Liver (tissue), 9 donors: Measurements from ENCODE around the gene BCAS4. TPM values are rescaled to one million over a fixed set of nuclear protein-coding genes. Genes with fewer than 3 reads are reported as not detected.

Experiments
- DNase-seq: peaks from one replicate; pipeline ENCODE4 v3.0.0-alpha.2; 2017; ENCODE audit warnings: low spot score
- H3K27ac ChIP-seq, 2 donors: one replicate each; pipeline ENCODE4 v1.7.0; 2013; ENCODE audit warnings: inconsistent platforms in 2 of 2, low read length in 2 of 2, control low read depth in 1 of 2, low read depth in 1 of 2, mild to moderate bottlenecking in 1 of 2
- H3K27me3 ChIP-seq, 4 donors: one replicate each; pipeline versions ENCODE4 v1.6.1 to v1.7.0; 2013; ENCODE audit warnings: low read length in 3 of 4, inconsistent platforms in 1 of 4, mild to moderate bottlenecking in 1 of 4, moderate library complexity in 1 of 4; ENCODE audit not compliant: control insufficient read depth in 4 of 4, insufficient read depth in 4 of 4
- H3K36me3 ChIP-seq, 4 donors: one replicate each; pipeline versions ENCODE4 v1.6.1 to v1.7.0; 2013; ENCODE audit warnings: low read length in 3 of 4, mild to moderate bottlenecking in 3 of 4, low read depth in 1 of 4, moderate library complexity in 1 of 4; ENCODE audit not compliant: control insufficient read depth in 4 of 4, insufficient read depth in 3 of 4
- H3K4me1 ChIP-seq, 4 donors: one replicate each; pipeline versions ENCODE4 v1.6.1 to v1.7.0; 2013; ENCODE audit warnings: low read length in 3 of 4, mild to moderate bottlenecking in 3 of 4, moderate library complexity in 1 of 4; ENCODE audit not compliant: control insufficient read depth in 4 of 4, insufficient read depth in 4 of 4
- H3K4me3 ChIP-seq, 3 donors: one replicate each; pipeline versions ENCODE4 v1.6.1 to v1.7.0; 2013; ENCODE audit warnings: low read length in 3 of 3, control low read depth in 1 of 3, low read depth in 1 of 3, mild to moderate bottlenecking in 1 of 3
- H3K9ac ChIP-seq, 2 donors: one replicate each; pipeline ENCODE4 v1.7.0; 2013; ENCODE audit warnings: low read length in 2 of 2, mild to moderate bottlenecking in 2 of 2, moderate library complexity in 2 of 2, control low read depth in 1 of 2, low read depth in 1 of 2
- H3K9me3 ChIP-seq, 4 donors: one replicate each; pipeline versions ENCODE4 v1.6.1 to v1.7.0; 2013; ENCODE audit warnings: low read length in 3 of 4; ENCODE audit not compliant: control insufficient read depth in 4 of 4
- EGR1 ChIP-seq, 2 donors: IDR thresholded peaks; 2 replicates each; pipeline ENCODE4 v1.6.1; 2016 to 2018; ENCODE audit warnings: antibody characterized with exemption in 2 of 2, low read depth in 2 of 2
- FOXA2 ChIP-seq: IDR thresholded peaks from 2 replicates; pipeline ENCODE4 v1.6.1; 2016; ENCODE audit warnings: antibody characterized with exemption
- GABPA ChIP-seq, 2 donors: IDR thresholded peaks in 1 of 2; conservative IDR thresholded peaks in 1 of 2; 2 replicates each; pipeline ENCODE4 v1.6.1; 2016; ENCODE audit warnings: antibody characterized with exemption in 2 of 2, mild to moderate bottlenecking in 1 of 2, moderate library complexity in 1 of 2
- HNF4A ChIP-seq, 2 donors: conservative IDR thresholded peaks; 2 replicates each; pipeline ENCODE4 v1.6.1; 2016; ENCODE audit warnings: antibody characterized with exemption in 2 of 2, mild to moderate bottlenecking in 2 of 2
- HNF4G ChIP-seq: IDR thresholded peaks from 2 replicates; pipeline ENCODE4 v1.6.1; 2016; ENCODE audit warnings: antibody characterized with exemption
- JUND ChIP-seq, 2 donors: IDR thresholded peaks; 2 replicates each; pipeline ENCODE4 v1.6.1; 2016; ENCODE audit warnings: antibody characterized with exemption in 2 of 2
- MAX ChIP-seq: IDR thresholded peaks from 2 replicates; pipeline ENCODE4 v1.6.1; 2016; ENCODE audit warnings: antibody characterized with exemption
- NR2F2 ChIP-seq: IDR thresholded peaks from 2 replicates; pipeline ENCODE4 v1.6.1; 2016; ENCODE audit warnings: antibody characterized with exemption
- REST ChIP-seq: IDR thresholded peaks from 2 replicates; pipeline ENCODE4 v1.6.1; 2016; ENCODE audit warnings: antibody characterized with exemption, mild to moderate bottlenecking
- RXRA ChIP-seq, 2 donors: IDR thresholded peaks; 2 replicates each; pipeline ENCODE4 v1.6.1; 2017 to 2018; ENCODE audit warnings: antibody characterized with exemption in 2 of 2, mild to moderate bottlenecking in 1 of 2
- SP1 ChIP-seq: IDR thresholded peaks from 2 replicates; pipeline ENCODE4 v1.6.1; 2018; ENCODE audit warnings: antibody characterized with exemption, mild to moderate bottlenecking
- YY1 ChIP-seq: IDR thresholded peaks from 2 replicates; pipeline ENCODE4 v1.6.1; 2016; ENCODE audit warnings: antibody characterized with exemption, mild to moderate bottlenecking
- WGBS: extraction: QIAGEN DNeasy Blood & Tissue Kit; methylation state at CpG from one replicate; pipeline ENCODE4 v1.1.7; 2013; 5-methylcytosine and 5-hydroxymethylcytosine counted together
- polyA plus RNA-seq, 2 donors: library from polyadenylated mRNA; stranded (reverse) in 1 of 2; unstranded in 1 of 2; fragments of 200-250 nt in 1 of 2; fragments of >200 nt in 1 of 2; fragmentation: Nextera tagmentation in 1 of 2; extraction: Ambion mirVana in 1 of 2; gene quantifications; one replicate each; pipeline versions ENCODE4 v1.2.1 to v1.2.3, GENCODE V29; 2013 to 2015
- total RNA-seq, 2 donors: library from RNA; depleted of rRNA; stranded (reverse); fragments of >200 nt; gene quantifications; one replicate each; pipeline ENCODE4 v1.2.3, GENCODE V29; 2014
- TF ChIP-seq, protein P1 (sequence below): fragments of 150-350 bp; IDR thresholded peaks from 2 replicates; pipeline ENCODE4 v1.5.1; 2017; ENCODE audit warnings: improper control_type of control experiment, low read depth, low read length; ENCODE audit not compliant: missing input control
- TF ChIP-seq, protein P2 (sequence below): IDR thresholded peaks from 2 replicates; pipeline ENCODE4 v1.6.1; 2016; ENCODE audit warnings: antibody characterized with exemption
- donor health status: healthy.
- donor health status: healthy.
- donor health status: healthy.
- donor health status: healthy.
- donor health status: healthy.

The BCAS4 gene
- total and polyA plus RNA-seq, 4 donors = 0.25 to 0.50 (median 0.47) TPM

- DNase-seq = no peak
- no peak overlapping the region for H3K27ac ChIP-seq
- 95% methylated on average over 10 of the region's 10 CpGs for WGBS
- no peaks in the 10 kb centered on the region for H3K9me3 ChIP-seq
- no peak for TF ChIP-seq RXRA (IDR thresholded peaks at IDR 0.05)
- TF ChIP-seq, protein P1, sequence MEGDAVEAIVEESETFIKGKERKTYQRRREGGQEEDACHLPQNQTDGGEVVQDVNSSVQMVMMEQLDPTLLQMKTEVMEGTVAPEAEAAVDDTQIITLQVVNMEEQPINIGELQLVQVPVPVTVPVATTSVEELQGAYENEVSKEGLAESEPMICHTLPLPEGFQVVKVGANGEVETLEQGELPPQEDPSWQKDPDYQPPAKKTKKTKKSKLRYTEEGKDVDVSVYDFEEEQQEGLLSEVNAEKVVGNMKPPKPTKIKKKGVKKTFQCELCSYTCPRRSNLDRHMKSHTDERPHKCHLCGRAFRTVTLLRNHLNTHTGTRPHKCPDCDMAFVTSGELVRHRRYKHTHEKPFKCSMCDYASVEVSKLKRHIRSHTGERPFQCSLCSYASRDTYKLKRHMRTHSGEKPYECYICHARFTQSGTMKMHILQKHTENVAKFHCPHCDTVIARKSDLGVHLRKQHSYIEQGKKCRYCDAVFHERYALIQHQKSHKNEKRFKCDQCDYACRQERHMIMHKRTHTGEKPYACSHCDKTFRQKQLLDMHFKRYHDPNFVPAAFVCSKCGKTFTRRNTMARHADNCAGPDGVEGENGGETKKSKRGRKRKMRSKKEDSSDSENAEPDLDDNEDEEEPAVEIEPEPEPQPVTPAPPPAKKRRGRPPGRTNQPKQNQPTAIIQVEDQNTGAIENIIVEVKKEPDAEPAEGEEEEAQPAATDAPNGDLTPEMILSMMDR = no peak
- TF ChIP-seq YY1 = no peak
- TF ChIP-seq SP1 = no peak
- TF ChIP-seq GABPA (IDR thresholded peaks at IDR 0.05 in 1 of 2, conservative IDR thresholded peaks at IDR 0.05 in 1 of 2) = no peak
- TF ChIP-seq, protein P2, sequence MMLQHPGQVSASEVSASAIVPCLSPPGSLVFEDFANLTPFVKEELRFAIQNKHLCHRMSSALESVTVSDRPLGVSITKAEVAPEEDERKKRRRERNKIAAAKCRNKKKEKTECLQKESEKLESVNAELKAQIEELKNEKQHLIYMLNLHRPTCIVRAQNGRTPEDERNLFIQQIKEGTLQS = no peak
- no peak for TF ChIP-seq HNF4G
- TF ChIP-seq JUND (IDR thresholded peaks at IDR 0.05) = no peak
- no peak for TF ChIP-seq HNF4A (conservative IDR thresholded peaks at IDR 0.05)
- no peak for TF ChIP-seq MAX
- no peak for TF ChIP-seq EGR1 (IDR thresholded peaks at IDR 0.05; ENCODE audit: low read depth in 2 of 2)
- TF ChIP-seq FOXA2 = no peak
- H3K36me3 ChIP-seq = no peaks in the 10 kb centered on the region
- no peaks in the 10 kb centered on the region for H3K27me3 ChIP-seq
- no peak overlapping the region for H3K9ac ChIP-seq
- H3K4me1 ChIP-seq = peaks cover 9 to 34% (median 24%) of the 10 kb centered on the region in 4 donors
- H3K4me3 ChIP-seq = no peak overlapping the region
Measured at GRCh38 chr20:50859161-50859560, 64.3 kb downstream of the BCAS4 start.

- no peaks in the 10 kb centered on the region for H3K36me3 ChIP-seq
- no peak for DNase-seq
- H3K9me3 ChIP-seq = no peaks in the 10 kb centered on the region
- H3K27me3 ChIP-seq = no peaks in the 10 kb centered on the region
- H3K9ac ChIP-seq = no peak overlapping the region
- TF ChIP-seq REST = no peak
- no peak overlapping the region for H3K4me3 ChIP-seq
- WGBS = 91% methylated on average over 12 of the region's 12 CpGs
- H3K27ac ChIP-seq = no peak overlapping the region
- H3K4me1 ChIP-seq = peaks cover 6 to 15% (median 11%) of the 10 kb centered on the region in 4 donors
Measured at GRCh38 chr20:50861012-50861411, 66.2 kb downstream of the BCAS4 start.

DNA sequence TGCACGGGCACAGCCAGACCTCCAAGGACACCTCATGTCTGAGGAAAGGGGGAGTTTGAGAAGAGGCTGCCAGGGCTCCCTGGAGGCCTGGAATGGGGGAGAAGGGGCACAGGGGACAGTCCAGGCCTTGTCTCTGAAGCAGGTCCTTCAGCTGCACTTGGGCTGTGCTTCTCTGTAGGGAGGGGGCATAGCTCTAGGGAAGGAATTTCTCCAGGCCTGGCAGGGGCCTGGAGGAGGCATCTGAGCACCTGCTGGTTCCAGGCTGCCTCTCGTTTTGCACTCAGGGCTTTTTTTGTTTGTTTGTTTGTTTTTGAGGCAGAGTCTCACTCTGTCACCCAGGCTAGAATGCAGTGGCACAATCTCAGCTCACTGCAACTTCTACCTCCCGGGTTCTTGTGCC is 67.7 kb downstream of the BCAS4 start:
- Histone ChIP-seq H3K9ac (no peak overlapping the region), H3K27ac (no peak overlapping the region), H3K27me3 (no peaks in the 10 kb centered on the region), H3K4me3 (no peak overlapping the region), H3K9me3 (no peaks in the 10 kb centered on the region), H3K36me3 (no peaks in the 10 kb centered on the region), H3K4me1 (peaks cover 0 to 2% (median under 1%) of the 10 kb centered on the region in 4 donors)
- no peak for DNase-seq
- 68% methylated on average over 3 of the region's 3 CpGs for WGBS
- no peak for TF ChIP-seq FOXA2
- TF ChIP-seq NR2F2 = no peak
- no peak for TF ChIP-seq GABPA (IDR thresholded peaks at IDR 0.05 in 1 of 2, conservative IDR thresholded peaks at IDR 0.05 in 1 of 2)
- TF ChIP-seq, protein P2 = no peak
